HG03159 (cell line): ENCODE measurements around the gene BCAT1.

Source experiments
- ATAC-seq: cut with Tn5 transposase; IDR thresholded peaks from one replicate; pipeline ENCODE4 v1.9.1; 2021; ENCODE audit warnings: mild to moderate bottlenecking, moderate library complexity; ENCODE audit not compliant: unreplicated experiment

The BCAT1 gene

GRCh38 chr12:24772813-24773212 is 176.1 kb downstream of the BCAT1 start:
- ATAC-seq: no peak

GRCh38 chr12:24770821-24771220 is 178.1 kb downstream of the BCAT1 start:
- ATAC-seq: no peak

GRCh38 chr12:24770334-24770733 is 178.6 kb downstream of the BCAT1 start:
- no peak for ATAC-seq

- ATAC-seq: no peak
These were observed 179.2 kb downstream of the BCAT1 start for GRCh38 chr12:24769682-24770081.

GRCh38 chr12:24768415-24768814 is 180.5 kb downstream of the BCAT1 start:
- ATAC-seq: no peak

DNA sequence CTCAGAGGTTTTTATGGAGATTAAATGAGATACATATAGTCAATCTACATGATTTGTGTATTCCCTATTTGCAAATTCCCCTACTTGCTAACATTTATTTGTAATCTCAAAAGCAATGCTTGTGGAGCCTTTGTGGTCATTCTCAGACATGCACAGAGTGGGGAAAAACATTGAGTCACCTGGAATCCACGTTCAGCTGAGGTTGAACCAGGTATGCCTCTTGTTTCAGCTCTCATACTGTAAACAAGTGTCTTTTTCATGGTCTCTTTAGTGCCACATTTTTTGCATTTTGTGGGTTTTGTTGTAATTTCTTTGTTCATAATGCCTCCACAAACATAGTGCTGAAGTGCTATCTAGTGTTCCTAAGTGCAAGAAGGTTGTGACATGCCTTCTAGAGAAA is 181.9 kb downstream of the BCAT1 start:
- no peak for ATAC-seq

DNA sequence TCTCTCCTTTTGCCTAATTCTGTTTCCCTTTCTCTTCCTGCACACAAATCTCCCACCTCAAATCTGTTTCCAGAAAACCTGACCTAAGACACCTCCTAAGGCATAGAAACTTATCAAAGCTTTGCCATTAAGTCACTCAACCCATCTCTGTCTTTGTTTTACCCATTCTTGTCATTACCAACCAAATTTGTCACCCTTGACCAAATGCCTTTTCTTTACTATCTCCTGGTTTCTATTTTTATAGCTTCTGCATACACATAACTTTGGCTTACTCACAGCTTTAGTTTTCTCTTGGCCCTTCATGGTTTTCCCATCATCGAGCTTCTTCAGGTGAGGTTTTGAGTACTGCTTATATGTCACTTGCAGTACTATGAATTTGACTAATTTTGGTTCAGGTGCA is 184.2 kb downstream of the BCAT1 start:
- ATAC-seq: no peak

DNA sequence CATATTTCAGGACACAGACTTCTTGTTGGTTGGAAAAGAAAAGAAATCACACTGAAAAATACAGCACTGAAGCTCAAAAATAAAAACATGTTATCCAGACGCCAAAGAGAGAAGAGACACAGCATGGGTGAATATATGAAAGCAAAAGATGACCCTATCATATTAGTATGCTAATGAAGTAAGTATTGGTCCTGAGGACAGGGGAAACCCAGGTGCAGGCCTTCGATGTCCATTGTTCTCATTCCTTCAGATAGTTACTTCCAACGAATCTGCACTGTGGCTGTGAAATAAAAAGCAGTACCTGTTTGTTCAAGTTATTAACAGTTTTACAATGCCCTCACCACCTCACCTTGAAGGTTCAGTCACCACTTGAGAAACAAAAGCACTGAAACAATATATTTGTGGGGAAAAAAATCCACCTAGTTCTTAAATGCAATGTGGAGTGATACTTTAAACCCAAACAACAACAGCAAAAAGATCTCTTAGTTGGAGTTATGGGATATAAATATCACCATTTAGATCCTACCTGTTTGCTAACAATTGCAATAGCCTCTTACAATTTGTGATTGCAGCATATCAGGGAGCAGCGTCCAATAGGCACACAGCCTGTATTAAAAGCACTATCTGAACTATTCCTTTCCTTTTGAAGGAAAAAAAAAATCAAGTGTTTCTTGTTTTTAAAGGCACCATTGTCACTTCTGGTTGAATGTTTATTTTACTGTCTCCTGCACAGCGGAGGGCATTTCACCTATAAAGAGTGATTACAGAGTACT is 188.1 kb downstream of the BCAT1 start:
- no peak for ATAC-seq

DNA sequence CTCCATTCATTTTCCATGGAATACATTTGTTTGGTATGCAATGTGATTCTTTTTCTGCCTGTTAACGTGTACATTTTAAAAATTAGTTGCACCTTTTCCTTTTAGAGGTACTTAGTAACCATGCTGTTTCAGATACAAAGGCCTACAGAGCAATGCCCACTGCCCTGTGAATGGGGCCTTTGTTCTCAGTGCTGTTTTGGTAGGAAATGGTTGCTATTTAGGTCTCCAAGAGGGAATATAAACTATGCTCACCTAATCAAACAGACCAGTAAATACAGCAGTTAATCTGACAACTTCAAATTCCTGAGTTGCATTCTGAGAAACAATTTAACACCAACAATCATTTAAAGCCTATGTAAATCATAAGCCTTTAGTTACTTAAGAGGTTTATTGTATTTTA is 188.7 kb downstream of the BCAT1 start:
- ATAC-seq: no peak
